NT2/D1 (cell line): ENCODE results near the gene SLC7A9.

ENCODE experiments used
- SUZ12 ChIP-seq: IDR thresholded peaks from 2 replicates; pipeline ENCODE4 v1.6.1; 2011; ENCODE audit not compliant: insufficient read length, insufficient read depth; ENCODE audit errors: extremely low read depth
- YY1 ChIP-seq: IDR thresholded peaks from 2 replicates; pipeline ENCODE4 v1.6.1; 2011; ENCODE audit not compliant: insufficient read length, insufficient read depth
- ZNF274 ChIP-seq: IDR thresholded peaks from 2 replicates; pipeline ENCODE4 v1.6.1; 2011; ENCODE audit warnings: mild to moderate bottlenecking, low read depth, low read length

DNA sequence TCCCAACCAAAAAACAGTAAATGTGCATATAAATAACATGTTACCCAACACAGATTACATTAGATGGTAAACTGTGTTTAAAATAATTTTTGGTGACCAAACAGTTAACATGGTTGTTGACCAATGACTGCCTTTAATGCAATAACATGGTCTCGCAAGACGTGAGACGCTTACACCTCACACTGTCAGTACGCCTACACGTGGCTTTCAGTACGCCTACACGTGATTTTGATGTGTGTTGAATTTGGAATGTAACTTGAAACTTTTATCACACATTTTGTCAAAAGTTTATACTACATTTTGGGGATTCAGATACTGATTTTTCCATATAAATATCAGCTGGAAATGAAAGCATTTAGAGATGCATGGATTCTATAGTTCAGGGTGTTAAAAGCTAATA lies 32.0 kb downstream of the SLC7A9 start:
- TF ChIP-seq ZNF274 (no peak), SUZ12 (no peak), YY1 (no peak)
